Osteoblast (primary cell): ENCODE measurements around the gene USF2. TPM values are rescaled to one million over a fixed set of nuclear protein-coding genes. Genes with fewer than 3 reads are reported as not detected.

Experiments
- DNase-seq: peaks from one replicate; pipeline ENCODE4 v3.0.0; 2011; ENCODE audit warnings: low spot score, mixed read lengths; ENCODE audit not compliant: insufficient read length; ENCODE audit errors: missing footprints
- H2AFZ ChIP-seq: 2 replicates; pipeline ENCODE4 v1.6.0; 2011; ENCODE audit warnings: mild to moderate bottlenecking, low read length
- H3K27ac ChIP-seq: 2 replicates; pipeline ENCODE4 v1.5.1; 2011; ENCODE audit warnings: mild to moderate bottlenecking, low read depth, low read length, moderate library complexity
- H3K27me3 ChIP-seq: 2 replicates; pipeline ENCODE4 v1.6.0; 2012; ENCODE audit warnings: mild to moderate bottlenecking, control low read depth, inconsistent platforms, low read length, moderate library complexity; ENCODE audit not compliant: insufficient read depth
- H3K36me3 ChIP-seq: 2 replicates; pipeline ENCODE4 v1.5.1; 2011; ENCODE audit warnings: mild to moderate bottlenecking, low read length, control low read depth, moderate library complexity; ENCODE audit not compliant: insufficient read depth
- H3K4me1 ChIP-seq: 2 replicates; pipeline ENCODE4 v1.5.1; 2011; ENCODE audit warnings: mild to moderate bottlenecking, low read length, control low read depth, moderate library complexity; ENCODE audit not compliant: insufficient read depth
- H3K4me2 ChIP-seq: 2 replicates; pipeline ENCODE4 v1.6.0; 2011; ENCODE audit warnings: mild to moderate bottlenecking, low read length; ENCODE audit not compliant: insufficient read depth
- H3K4me3 ChIP-seq: fragments of 200-600 bp; sonication (generic); 3 replicates; pipeline ENCODE4 v1.5.1; 2012; ENCODE audit warnings: mild to moderate bottlenecking, low read length, inconsistent platforms; ENCODE audit not compliant: insufficient read depth
- H3K79me2 ChIP-seq: 2 replicates; pipeline ENCODE4 v1.6.0; 2012; ENCODE audit warnings: mild to moderate bottlenecking, low read length, control low read depth, inconsistent platforms; ENCODE audit not compliant: insufficient read depth
- H3K9me3 ChIP-seq: 2 replicates; pipeline ENCODE4 v1.5.1; 2011; ENCODE audit warnings: low read depth, low read length, control low read depth
- H4K20me1 ChIP-seq: 2 replicates; pipeline ENCODE4 v1.6.0; 2012; ENCODE audit warnings: mild to moderate bottlenecking, low read length, control low read depth; ENCODE audit not compliant: insufficient read depth
- total RNA-seq: library from RNA; depleted of rRNA; stranded (reverse); fragments of >200 nt; gene quantifications from 2 replicates; pipeline ENCODE4 v1.2.3, GENCODE V29; 2012
- TF ChIP-seq, protein P1 (sequence below): IDR thresholded peaks from 2 replicates; pipeline ENCODE4 v1.5.1; 2011; ENCODE audit warnings: mild to moderate bottlenecking, low read depth, low read length, moderate library complexity; ENCODE audit errors: extremely low read depth

USF2 gene
- total RNA-seq, 1 donor = 66.2 TPM

DNA sequence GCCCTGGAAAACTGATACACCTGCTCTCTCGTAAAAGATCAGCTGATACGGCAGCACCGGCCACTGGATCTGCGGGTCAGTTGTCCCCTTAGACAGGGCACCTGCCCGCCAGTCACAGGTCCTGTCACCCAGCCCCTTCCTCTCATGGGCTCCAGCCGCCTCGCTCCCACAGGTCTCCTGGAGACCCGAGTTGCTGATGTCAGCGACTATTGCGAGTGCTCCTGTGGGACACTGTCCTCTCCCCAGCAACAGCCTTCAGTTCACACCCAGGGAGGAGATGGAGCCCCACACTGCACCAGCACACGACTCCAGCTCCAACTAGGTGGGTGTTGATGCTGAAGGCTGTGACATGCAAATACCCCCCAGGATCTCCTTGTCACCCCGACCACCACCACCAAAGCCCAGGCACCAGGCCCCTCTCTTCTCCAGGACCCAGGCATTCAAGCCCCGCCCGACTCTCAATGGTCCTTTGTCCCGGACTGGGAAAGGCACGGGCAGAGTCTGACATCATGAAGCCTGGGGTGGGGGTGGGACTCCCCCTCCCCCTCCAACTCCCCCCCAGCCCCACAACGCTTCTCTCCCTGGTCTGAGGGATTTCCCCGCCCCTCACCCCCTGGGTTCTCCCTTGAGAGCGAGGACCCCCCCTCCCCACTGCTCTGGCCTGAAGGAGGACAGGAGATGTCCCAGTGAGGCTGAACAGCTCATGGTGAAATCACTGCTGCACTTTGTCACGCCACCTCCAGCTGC lies 21.8 kb downstream of the USF2 start:
- Histone ChIP-seq H3K4me1 (no peaks in the 10 kb centered on the region), H4K20me1 (no peaks in the 10 kb centered on the region), H3K79me2 (no peaks in the 10 kb centered on the region), H3K27ac (no peak overlapping the region), H3K4me2 (no peak overlapping the region), H3K4me3 (no peak overlapping the region), H3K9me3 (no peaks in the 10 kb centered on the region), H3K27me3 (peaks cover 31% of the 10 kb centered on the region), H2AFZ (no peak overlapping the region), H3K36me3 (no peaks in the 10 kb centered on the region)
- TF ChIP-seq, protein P1, sequence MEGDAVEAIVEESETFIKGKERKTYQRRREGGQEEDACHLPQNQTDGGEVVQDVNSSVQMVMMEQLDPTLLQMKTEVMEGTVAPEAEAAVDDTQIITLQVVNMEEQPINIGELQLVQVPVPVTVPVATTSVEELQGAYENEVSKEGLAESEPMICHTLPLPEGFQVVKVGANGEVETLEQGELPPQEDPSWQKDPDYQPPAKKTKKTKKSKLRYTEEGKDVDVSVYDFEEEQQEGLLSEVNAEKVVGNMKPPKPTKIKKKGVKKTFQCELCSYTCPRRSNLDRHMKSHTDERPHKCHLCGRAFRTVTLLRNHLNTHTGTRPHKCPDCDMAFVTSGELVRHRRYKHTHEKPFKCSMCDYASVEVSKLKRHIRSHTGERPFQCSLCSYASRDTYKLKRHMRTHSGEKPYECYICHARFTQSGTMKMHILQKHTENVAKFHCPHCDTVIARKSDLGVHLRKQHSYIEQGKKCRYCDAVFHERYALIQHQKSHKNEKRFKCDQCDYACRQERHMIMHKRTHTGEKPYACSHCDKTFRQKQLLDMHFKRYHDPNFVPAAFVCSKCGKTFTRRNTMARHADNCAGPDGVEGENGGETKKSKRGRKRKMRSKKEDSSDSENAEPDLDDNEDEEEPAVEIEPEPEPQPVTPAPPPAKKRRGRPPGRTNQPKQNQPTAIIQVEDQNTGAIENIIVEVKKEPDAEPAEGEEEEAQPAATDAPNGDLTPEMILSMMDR = no peak
- DNase-seq = peak; percentile 80

- H3K36me3 ChIP-seq = no peaks in the 10 kb centered on the region
- no peak overlapping the region for H3K4me3 ChIP-seq
- no peaks in the 10 kb centered on the region for H4K20me1 ChIP-seq
- no peak overlapping the region for H2AFZ ChIP-seq
- peaks cover 31% of the 10 kb centered on the region for H3K27me3 ChIP-seq
- no peaks in the 10 kb centered on the region for H3K79me2 ChIP-seq
- H3K9me3 ChIP-seq = no peaks in the 10 kb centered on the region
- TF ChIP-seq, protein P1 = no peak
- no peak overlapping the region for H3K27ac ChIP-seq
- no peaks in the 10 kb centered on the region for H3K4me1 ChIP-seq
- no peak overlapping the region for H3K4me2 ChIP-seq
- peak; percentile 50 for DNase-seq
Observed at GRCh38 chr19:35291259-35291658, 22.5 kb downstream of the USF2 start.

DNA sequence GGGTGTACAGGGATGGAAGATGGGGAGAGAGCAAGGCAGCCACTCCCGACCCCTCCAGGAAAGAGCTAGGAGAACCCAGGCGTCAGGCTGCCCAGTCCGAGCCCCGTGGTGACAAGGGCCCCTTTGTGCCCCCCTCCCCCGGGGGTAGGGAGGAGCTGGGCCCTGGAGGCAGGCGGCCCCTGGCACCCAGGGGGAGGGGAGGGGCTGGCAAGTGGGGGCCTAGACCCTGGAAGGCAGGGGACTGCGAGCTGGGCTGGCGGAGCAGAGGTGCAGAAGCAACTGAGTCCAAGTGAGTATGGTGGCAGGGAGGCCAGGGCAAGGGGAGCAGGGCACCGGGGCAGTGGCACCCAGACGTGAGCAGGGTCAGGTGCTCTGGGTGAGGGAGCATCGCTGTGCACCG lies 23.2 kb downstream of the USF2 start, which contains the start of gene MAG:
MAG (plus strand) TSS at position 246 of the 400 bp plus-strand sequence. CDS start 3,248 bp downstream, outside the sequence.
- no peak within 1 kb of the TSS for H3K4me2 ChIP-seq
- no peak for DNase-seq
- no peaks in the 10 kb centered on the region for H3K79me2 ChIP-seq
- TF ChIP-seq, protein P1 = no peak
- no peaks in the 10 kb centered on the region for H3K9me3 ChIP-seq
- H3K27ac ChIP-seq = no peak within 1 kb of the TSS
- H3K4me1 ChIP-seq = no peaks in the 10 kb centered on the region
- H3K4me3 ChIP-seq = no peak within 1 kb of the TSS
- no peak within 1 kb of the TSS for H2AFZ ChIP-seq
- H3K27me3 ChIP-seq = peaks cover 31% of the 10 kb centered on the region
- H4K20me1 ChIP-seq = no peaks in the 10 kb centered on the region
- no peaks in the 10 kb centered on the region for H3K36me3 ChIP-seq

DNA sequence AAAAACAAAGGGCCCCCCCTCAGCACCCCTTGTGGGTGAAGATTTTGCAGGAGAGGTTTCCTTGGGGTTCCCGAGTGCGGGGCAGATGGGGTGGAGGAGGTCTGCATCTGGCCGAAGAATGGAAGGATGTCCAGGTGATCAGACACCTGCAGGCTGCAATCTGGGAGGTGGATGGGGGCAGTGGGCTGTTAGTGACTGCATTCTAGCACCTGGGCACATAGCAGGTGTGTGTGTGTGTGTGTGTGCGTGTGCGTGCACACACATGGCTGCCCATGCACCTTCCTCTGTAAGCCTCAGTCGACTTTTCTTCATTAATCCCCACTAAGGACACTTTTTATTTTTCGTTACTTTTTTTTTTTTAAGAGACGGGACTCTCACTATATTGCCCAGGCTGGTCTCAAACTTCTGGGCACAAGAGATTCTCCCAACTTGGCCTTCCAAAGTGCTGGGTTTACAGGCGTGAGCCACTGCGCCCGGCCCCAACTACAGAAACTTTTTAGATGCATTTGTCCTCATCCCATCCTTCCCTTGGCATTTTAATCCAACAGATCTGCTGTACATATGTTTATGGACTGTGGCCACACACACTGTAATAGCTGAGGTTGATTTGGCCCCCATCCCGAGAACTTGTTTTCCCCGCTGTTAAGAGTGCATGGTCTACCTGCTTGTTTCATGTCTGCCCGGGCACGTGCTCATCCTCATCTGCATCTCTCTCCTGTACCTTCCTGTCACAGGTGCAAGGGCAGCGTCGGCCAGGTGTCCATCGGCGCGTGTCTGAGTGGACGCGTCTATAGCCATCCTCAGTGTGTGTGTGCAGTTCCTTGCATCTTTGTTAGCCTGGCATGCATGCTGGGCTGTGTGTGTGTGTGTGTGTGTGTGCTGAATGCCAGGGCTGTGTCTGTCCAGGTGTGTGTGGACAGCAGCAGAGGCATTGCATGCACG lies 23.9 kb downstream of the USF2 start:
- no peak overlapping the region for H3K27ac ChIP-seq
- TF ChIP-seq, protein P1 = no peak
- DNase-seq = peak; percentile 73
- no peak overlapping the region for H2AFZ ChIP-seq
- no peaks in the 10 kb centered on the region for H3K4me1 ChIP-seq
- H3K36me3 ChIP-seq = no peaks in the 10 kb centered on the region
- no peaks in the 10 kb centered on the region for H4K20me1 ChIP-seq
- peaks cover 31% of the 10 kb centered on the region for H3K27me3 ChIP-seq
- no peak overlapping the region for H3K4me3 ChIP-seq
- H3K9me3 ChIP-seq = no peaks in the 10 kb centered on the region
- no peaks in the 10 kb centered on the region for H3K79me2 ChIP-seq
- no peak overlapping the region for H3K4me2 ChIP-seq
